Nephron (organoid): ENCODE measurements around the gene VWA5B1.

Source experiments
- H3K27ac Mint-ChIP-seq, 3 experiments: 2 replicates each; pipeline ENCODE4 v1.8.0; 2020; ENCODE audit warnings: mixed read lengths in 3 of 3, mild to moderate bottlenecking in 2 of 3, moderate library complexity in 1 of 3
- H3K27me3 Mint-ChIP-seq: 2 replicates; pipeline ENCODE4 v1.8.0; 2021; ENCODE audit warnings: low read depth, mild to moderate bottlenecking, moderate library complexity, mixed read lengths
- H3K36me3 Mint-ChIP-seq: 2 replicates; pipeline ENCODE4 v1.8.0; 2020; ENCODE audit warnings: low read depth, mixed read lengths
- H3K4me1 Mint-ChIP-seq: 2 replicates; pipeline ENCODE4 v1.8.0; 2020; ENCODE audit warnings: mixed read lengths
- H3K4me3 Mint-ChIP-seq, 3 experiments: 2 replicates each; pipeline ENCODE4 v1.8.0; 2020; ENCODE audit warnings: mild to moderate bottlenecking in 3 of 3, mixed read lengths in 3 of 3, moderate library complexity in 2 of 3
- H3K9me3 Mint-ChIP-seq: 2 replicates; pipeline ENCODE4 v1.8.0; 2020; ENCODE audit warnings: mixed read lengths
- CTCF ChIP-seq, 3 experiments: fragments of 200-600 bp; sonication (generic); IDR thresholded peaks; one replicate each; pipeline ENCODE4 v1.5.0; 2021; ENCODE audit warnings: antibody characterized with exemption in 3 of 3; ENCODE audit not compliant: unreplicated experiment in 3 of 3

The VWA5B1 gene

GRCh38 chr1:20367626-20368025 is 77.0 kb downstream of the VWA5B1 start:
- Mint-ChIP-seq H3K27ac (no peak overlapping the region), H3K27me3 (peaks cover 91% of the 10 kb centered on the region), H3K4me1 (peaks cover 19% of the 10 kb centered on the region), H3K4me3 (peak overlapping the region; percentile 78 to 83 (median 82)), H3K36me3 (no peaks in the 10 kb centered on the region), H3K9me3 (no peaks in the 10 kb centered on the region)
- no peak for TF ChIP-seq CTCF (IDR thresholded peaks at IDR 0.05; ENCODE audit: unreplicated experiment in 3 of 3)

GRCh38 chr1:20368866-20369470 is 78.3 kb downstream of the VWA5B1 start:
- no peak for TF ChIP-seq CTCF (IDR thresholded peaks at IDR 0.05; ENCODE audit: unreplicated experiment in 3 of 3)
- Mint-ChIP-seq H3K27ac (no peak overlapping the region), H3K4me3 (no peak overlapping the region), H3K36me3 (no peaks in the 10 kb centered on the region), H3K4me1 (peaks cover 19% of the 10 kb centered on the region), H3K9me3 (no peaks in the 10 kb centered on the region), H3K27me3 (peaks cover 93% of the 10 kb centered on the region)

- no peaks in the 10 kb centered on the region for H3K9me3 Mint-ChIP-seq
- H3K4me1 Mint-ChIP-seq: peaks cover 14% of the 10 kb centered on the region
- no peak for TF ChIP-seq CTCF (IDR thresholded peaks at IDR 0.05; ENCODE audit: unreplicated experiment in 3 of 3)
- no peaks in the 10 kb centered on the region for H3K36me3 Mint-ChIP-seq
- H3K27ac Mint-ChIP-seq: no peak overlapping the region
- peaks cover 93% of the 10 kb centered on the region for H3K27me3 Mint-ChIP-seq
- H3K4me3 Mint-ChIP-seq: no peak overlapping the region
Observed at GRCh38 chr1:20370698-20371097, 80.0 kb downstream of the VWA5B1 start.

- no peak for TF ChIP-seq CTCF (IDR thresholded peaks at IDR 0.05; ENCODE audit: unreplicated experiment in 3 of 3)
- peaks cover 14% of the 10 kb centered on the region for H3K4me1 Mint-ChIP-seq
- no peak overlapping the region for H3K27ac Mint-ChIP-seq
- no peaks in the 10 kb centered on the region for H3K9me3 Mint-ChIP-seq
- peaks cover 92% of the 10 kb centered on the region for H3K27me3 Mint-ChIP-seq
- H3K4me3 Mint-ChIP-seq: no peak overlapping the region
- no peaks in the 10 kb centered on the region for H3K36me3 Mint-ChIP-seq
Observed at GRCh38 chr1:20371411-20371810, 80.7 kb downstream of the VWA5B1 start.

- no peak overlapping the region for H3K27ac Mint-ChIP-seq
- H3K4me3 Mint-ChIP-seq: no peak overlapping the region
- no peaks in the 10 kb centered on the region for H3K36me3 Mint-ChIP-seq
- peaks cover 14% of the 10 kb centered on the region for H3K4me1 Mint-ChIP-seq
- no peaks in the 10 kb centered on the region for H3K9me3 Mint-ChIP-seq
- TF ChIP-seq CTCF (IDR thresholded peaks at IDR 0.05; ENCODE audit: unreplicated experiment in 3 of 3): no peak
- peaks cover 91% of the 10 kb centered on the region for H3K27me3 Mint-ChIP-seq
Observed at GRCh38 chr1:20371883-20372282, 81.2 kb downstream of the VWA5B1 start.

GRCh38 chr1:20372676-20373075 is 82.0 kb downstream of the VWA5B1 start:
- no peaks in the 10 kb centered on the region for H3K36me3 Mint-ChIP-seq
- H3K4me1 Mint-ChIP-seq: peaks cover 6% of the 10 kb centered on the region
- peaks cover 91% of the 10 kb centered on the region for H3K27me3 Mint-ChIP-seq
- no peak overlapping the region for H3K27ac Mint-ChIP-seq
- H3K4me3 Mint-ChIP-seq: no peak overlapping the region
- TF ChIP-seq CTCF (IDR thresholded peaks at IDR 0.05; ENCODE audit: unreplicated experiment in 3 of 3): no peak
- H3K9me3 Mint-ChIP-seq: no peaks in the 10 kb centered on the region
